WI38 (cell line): ENCODE data around the gene LENG1.
A peak's percentile ranks its signal among the peaks of the same experiment; 100 is the strongest.

Experiments used
- H3K4me3 ChIP-seq: 2 replicates; pipeline ENCODE4 v1.5.1; 2011; ENCODE audit warnings: low read depth, mild to moderate bottlenecking, control low read depth, low read length
- CTCF ChIP-seq: IDR thresholded peaks from 2 replicates; pipeline ENCODE4 v1.5.1; 2012; ENCODE audit warnings: low read depth, mild to moderate bottlenecking, control low read depth, low read length

Gene LENG1

GRCh38 chr19:54193011-54193410, 33.5 kb upstream of the LENG1 start:
- TF ChIP-seq CTCF, result no peak
- no peak overlapping the region for H3K4me3 ChIP-seq

DNA sequence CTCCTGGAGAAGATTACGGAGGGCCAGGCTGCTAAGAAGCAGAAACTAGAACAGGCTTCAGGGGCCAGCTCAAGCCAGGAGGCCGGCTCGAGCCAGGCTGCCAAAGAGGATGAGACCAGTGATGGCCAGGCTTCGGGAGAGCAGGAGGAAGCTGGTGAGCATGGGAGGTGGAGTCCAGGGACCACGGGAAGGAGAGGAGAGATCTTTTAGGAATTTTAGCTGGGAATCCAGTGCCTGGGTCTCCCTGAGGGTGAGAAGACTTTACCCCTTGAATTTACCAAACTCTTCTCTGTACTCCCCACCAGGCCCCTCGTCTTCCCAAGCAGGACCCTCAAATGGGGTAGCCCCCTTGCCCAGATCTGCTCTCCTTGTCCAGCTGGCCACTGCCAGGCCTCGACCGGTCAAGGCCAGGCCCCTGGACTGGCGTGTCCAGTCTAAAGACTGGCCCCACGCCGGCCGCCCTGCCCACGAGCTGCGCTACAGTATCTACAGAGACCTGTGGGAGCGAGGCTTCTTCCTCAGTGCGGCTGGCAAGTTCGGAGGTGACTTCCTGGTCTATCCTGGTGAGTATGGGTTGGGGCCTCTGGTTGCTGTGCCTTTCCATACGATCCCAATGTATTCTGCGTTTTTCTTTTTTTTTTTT, 32.4 kb upstream of the LENG1 start:
- no peak for TF ChIP-seq CTCF
- H3K4me3 ChIP-seq, result peak overlapping the region; percentile 80

DNA sequence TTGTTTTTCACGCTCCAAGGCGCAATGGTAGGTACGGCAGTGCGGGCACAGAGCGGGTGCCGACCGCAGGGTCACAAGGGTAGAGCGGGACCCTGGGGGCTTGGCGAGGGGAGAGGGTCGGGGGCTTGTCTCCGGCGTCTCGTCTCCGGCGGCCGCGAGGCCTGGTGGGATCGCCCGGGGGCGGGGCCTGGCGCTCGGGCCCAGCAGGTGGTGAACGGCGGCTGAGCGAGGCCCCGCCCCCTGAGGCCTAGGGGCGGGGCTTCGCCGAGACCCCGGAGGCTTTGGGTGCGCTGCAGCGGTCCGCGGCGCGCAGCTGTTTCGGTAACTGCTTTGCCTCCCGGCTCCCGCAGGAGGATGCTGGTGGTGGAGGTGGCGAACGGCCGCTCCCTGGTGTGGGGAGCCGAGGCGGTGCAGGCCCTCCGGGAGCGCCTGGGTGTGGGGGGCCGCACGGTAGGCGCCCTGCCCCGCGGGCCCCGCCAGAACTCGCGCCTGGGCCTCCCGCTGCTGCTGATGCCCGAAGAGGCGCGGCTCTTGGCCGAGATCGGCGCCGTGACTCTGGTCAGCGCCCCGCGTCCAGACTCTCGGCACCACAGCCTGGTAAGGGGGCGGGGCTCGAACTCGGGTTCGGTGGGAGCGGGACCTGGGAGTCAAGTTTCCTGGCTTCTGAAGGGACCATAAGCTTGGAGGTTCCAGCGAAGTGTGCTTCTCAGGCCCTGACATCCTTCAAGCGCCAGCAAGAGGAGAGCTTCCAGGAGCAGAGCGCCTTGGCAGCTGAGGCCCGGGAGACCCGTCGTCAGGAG, 31.7 kb upstream of the LENG1 start, which contains the start of gene TSEN34:
TSS of gene TSEN34 (plus strand) at position 298 of the 800 bp plus-strand sequence. CDS start at position 355, 57 bp downstream.
- TF ChIP-seq CTCF, result no peak
- H3K4me3 ChIP-seq, result peak within 1 kb of the TSS; percentile 80

- H3K4me3 ChIP-seq, result peak overlapping the region; percentile 80
- TF ChIP-seq CTCF, result no peak
Measured at GRCh38 chr19:54190503-54191010, 31.0 kb upstream of the LENG1 start.

- no peak for TF ChIP-seq CTCF
- H3K4me3 ChIP-seq, result peak overlapping the region; percentile 80
Measured at GRCh38 chr19:54189735-54190502, 30.4 kb upstream of the LENG1 start.

DNA sequence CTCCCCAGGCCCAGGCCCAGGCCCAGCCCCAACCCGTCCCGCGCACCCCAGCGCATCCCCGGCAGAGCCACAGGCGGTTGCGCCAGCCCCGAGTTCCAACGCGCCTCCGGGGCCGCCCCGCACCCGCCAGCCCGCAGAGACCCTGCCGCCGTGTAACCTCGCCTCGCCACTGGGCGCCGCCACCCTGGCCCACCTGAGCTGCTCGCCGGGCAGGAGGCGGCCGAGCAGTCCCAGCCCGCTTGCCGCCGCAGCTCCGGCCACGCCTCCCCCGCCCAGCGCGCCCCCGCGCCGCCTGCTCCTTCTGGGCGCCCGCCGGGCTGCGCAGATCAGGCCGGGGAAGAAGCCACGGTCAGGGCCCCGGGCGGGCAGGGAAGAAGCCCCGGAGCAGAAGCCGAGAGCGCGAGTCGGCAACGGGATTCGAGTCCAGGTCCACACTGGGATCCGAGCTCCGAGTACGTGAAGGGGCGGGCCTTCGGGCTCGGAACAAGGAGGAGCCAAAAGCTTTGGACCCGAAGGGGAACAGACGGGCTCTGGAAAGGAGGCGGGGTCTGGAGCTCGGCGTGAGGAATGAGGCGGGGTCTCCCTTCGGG, 29.7 kb upstream of the LENG1 start, which contains the start of gene MBOAT7:
TSS of gene MBOAT7 (minus strand) at position 436 of the 590 bp plus-strand sequence. CDS start 1,072 bp downstream, outside the sequence.
- H3K4me3 ChIP-seq, result peak within 1 kb of the TSS; percentile 80
- TF ChIP-seq CTCF, result no peak
